ENCODE data around the gene ZNF789.
"Not testable (repeated sequence)": the region's sequence is repeated elsewhere in the genome, so short reads cannot be mapped to it uniquely, and the experiment has no call there.

Gene ZNF789

GRCh38 chr7:99459087-99459486 lies 13.6 kb upstream of the ZNF789 start:
- peak; percentile 29 for DNase-seq

- no peak for DNase-seq
Observed at GRCh38 chr7:99460651-99461050, 12.0 kb upstream of the ZNF789 start.

- no peak for DNase-seq
Observed at GRCh38 chr7:99461221-99461620, 11.5 kb upstream of the ZNF789 start.

GRCh38 chr7:99465421-99465768 lies 7.3 kb upstream of the ZNF789 start:
- DNase-seq: no peak

GRCh38 chr7:99468336-99468918 lies 4.3 kb upstream of the ZNF789 start:
- DNase-seq: no peak

GRCh38 chr7:99469381-99470065 lies 3.2 kb upstream of the ZNF789 start:
- DNase-seq: no peak

- DNase-seq: peak; percentile 32
Observed at GRCh38 chr7:99473315-99473596, 566 bp downstream of the ZNF789 start.

GRCh38 chr7:99476107-99476506 lies 3.4 kb downstream of the ZNF789 start:
- no peak for DNase-seq

- DNase-seq: no peak
Observed at GRCh38 chr7:99478464-99479440, 6.1 kb downstream of the ZNF789 start.

- no peak for DNase-seq
Observed at GRCh38 chr7:99485094-99485493, 12.4 kb downstream of the ZNF789 start.

GRCh38 chr7:99489235-99489634 lies 16.5 kb downstream of the ZNF789 start:
- DNase-seq: no peak

- no peak for DNase-seq
Observed at GRCh38 chr7:99490878-99491277, 18.2 kb downstream of the ZNF789 start.

- DNase-seq: no peak
Observed at GRCh38 chr7:99493823-99494222, 21.1 kb downstream of the ZNF789 start.

- DNase-seq: peak; percentile 30
Observed at GRCh38 chr7:99497766-99498545, 25.3 kb downstream of the ZNF789 start.

- no peak for DNase-seq
Observed at GRCh38 chr7:99498546-99498944, 25.9 kb downstream of the ZNF789 start.

GRCh38 chr7:99499371-99499720 lies 26.7 kb downstream of the ZNF789 start:
- peak; percentile 52 for DNase-seq

GRCh38 chr7:99499721-99500636 lies 27.3 kb downstream of the ZNF789 start, which contains the start of gene ZNF394:
ZNF394 (minus strand) TSS chr7:99500281; CDS start chr7:99500093, 188 bp downstream.
- peak; percentile 90 for DNase-seq

GRCh38 chr7:99500637-99501009 lies 27.9 kb downstream of the ZNF789 start:
- DNase-seq: no peak

- DNase-seq: not testable (repeated sequence)
Observed at GRCh38 chr7:99501236-99501635, 28.5 kb downstream of the ZNF789 start.

GRCh38 chr7:99504281-99504602 lies 31.6 kb downstream of the ZNF789 start:
- no peak for DNase-seq

GRCh38 chr7:99504603-99505323 lies 32.1 kb downstream of the ZNF789 start, which contains the start of gene ZKSCAN5:
ZKSCAN5 (plus strand) TSS chr7:99504662; CDS start chr7:99506045, 1,383 bp downstream.
- peak; percentile 97 for DNase-seq

- DNase-seq: no peak
Observed at GRCh38 chr7:99505324-99505662, 32.6 kb downstream of the ZNF789 start.

Measured in CD4-positive, alpha-beta T cell treated with Interleukin-12 subunit alpha and Interleukin-12 subunit beta, for 1 hour (primary cell).